WTC11 (cell line): ENCODE measurements around the gene CYSTM1. TPM values are rescaled to one million over a fixed set of nuclear protein-coding genes. Genes with fewer than 3 reads are reported as not detected.

Experiments used
- ATAC-seq: fragments of 200-7000 bp; cut with Tn5 transposase; 2 replicates; pipeline ENCODE4 v1.10.0; 2021; ENCODE audit warnings: mild to moderate bottlenecking, moderate library complexity
- CTCF ChIA-PET: fragments of 300-600 bp; sonication (Branson Sonifier 250); formaldehyde crosslinking; loops from one replicate; lab custom pipeline; 2021; ENCODE audit warnings: antibody characterized with exemption; lab: Charles Lee
- POLR2A ChIA-PET: fragments of 350-600 bp; sonication (Branson Sonifier 250); formaldehyde crosslinking; loops from one replicate; lab custom pipeline; 2021; ENCODE audit warnings: antibody characterized with exemption; lab: Charles Lee
- DNase-seq: peaks from one replicate; pipeline ENCODE4 v3.0.0; 2021; ENCODE audit warnings: low spot score
- H3K27ac Mint-ChIP-seq: 2 replicates; pipeline ENCODE4 v1.8.0; 2021; ENCODE audit warnings: mixed read lengths
- H3K27me3 Mint-ChIP-seq: 2 replicates; pipeline ENCODE4 v1.8.0; 2021; ENCODE audit warnings: low read depth, mild to moderate bottlenecking, moderate library complexity, mixed read lengths
- H3K36me3 Mint-ChIP-seq: 2 replicates; pipeline ENCODE4 v1.8.0; 2021; ENCODE audit warnings: mixed read lengths
- H3K4me1 Mint-ChIP-seq: 2 replicates; pipeline ENCODE4 v1.8.0; 2022; ENCODE audit warnings: mixed read lengths
- H3K4me3 Mint-ChIP-seq: 2 replicates; pipeline ENCODE4 v1.8.0; 2021; ENCODE audit warnings: mild to moderate bottlenecking, moderate library complexity, mixed read lengths
- H3K9me3 Mint-ChIP-seq: 2 replicates; pipeline ENCODE4 v1.8.0; 2021; ENCODE audit warnings: mixed read lengths
- AFF4 ChIP-seq: sonication (generic); formaldehyde crosslinking; IDR thresholded peaks from 2 replicates; pipeline ENCODE4 v1.8.1; 2023; ENCODE audit warnings: mild to moderate bottlenecking, missing genetic modification reagents, borderline replicate concordance
- EMX1 ChIP-seq: fragments of 250-450 bp; sonication (Bioruptor Pico); IDR thresholded peaks from 2 replicates; pipeline ENCODE4 v1.8.0; 2021; ENCODE audit warnings: mild to moderate bottlenecking
- FOXK1 ChIP-seq: sonication (generic); formaldehyde crosslinking; IDR thresholded peaks from 2 replicates; pipeline ENCODE4 v1.8.0; 2022; ENCODE audit warnings: mild to moderate bottlenecking, moderate library complexity, missing genetic modification reagents
- GTF2I ChIP-seq: fragments of 250-450 bp; sonication (Bioruptor Pico); conservative IDR thresholded peaks from 2 replicates; pipeline ENCODE4 v1.4.0; 2021; ENCODE audit warnings: mild to moderate bottlenecking
- HMGXB4 ChIP-seq: sonication (generic); formaldehyde crosslinking; IDR thresholded peaks from 2 replicates; pipeline ENCODE4 v1.8.1; 2023; ENCODE audit warnings: mild to moderate bottlenecking, moderate library complexity, missing genetic modification reagents
- KAT7 ChIP-seq: sonication (generic); formaldehyde crosslinking; IDR thresholded peaks from 2 replicates; pipeline ENCODE4 v1.8.1; 2023; ENCODE audit warnings: missing genetic modification reagents, mild to moderate bottlenecking, borderline replicate concordance
- MYBL2 ChIP-seq: sonication (generic); formaldehyde crosslinking; IDR thresholded peaks from 2 replicates; pipeline ENCODE4 v1.8.1; 2023; ENCODE audit warnings: mild to moderate bottlenecking, moderate library complexity, missing genetic modification reagents
- NFYB ChIP-seq: sonication (generic); formaldehyde crosslinking; conservative IDR thresholded peaks from 2 replicates; pipeline ENCODE4 v1.8.0; 2022; ENCODE audit warnings: low read depth, missing genetic modification reagents
- TCF7 ChIP-seq: sonication (generic); formaldehyde crosslinking; IDR thresholded peaks from 2 replicates; pipeline ENCODE4 v1.8.0; 2022; ENCODE audit warnings: mild to moderate bottlenecking, low read depth, missing genetic modification reagents, moderate library complexity
- ZBTB43 ChIP-seq: sonication (generic); formaldehyde crosslinking; IDR thresholded peaks from 2 replicates; pipeline ENCODE4 v1.8.1; 2023; ENCODE audit warnings: mild to moderate bottlenecking, missing genetic modification reagents
- ZNF138 ChIP-seq: sonication (generic); formaldehyde crosslinking; conservative IDR thresholded peaks from 2 replicates; pipeline ENCODE4 v1.8.1; 2022; ENCODE audit warnings: mild to moderate bottlenecking, moderate library complexity, missing genetic modification reagents
- ZNF281 ChIP-seq: sonication (generic); formaldehyde crosslinking; IDR thresholded peaks from 2 replicates; pipeline ENCODE4 v1.8.0; 2023; ENCODE audit warnings: mild to moderate bottlenecking, missing genetic modification reagents
- ZSCAN18 ChIP-seq: fragments of 250-450 bp; sonication (Bioruptor Pico); IDR thresholded peaks from 2 replicates; pipeline ENCODE4 v2.1.2; 2022; ENCODE audit warnings: mild to moderate bottlenecking, moderate library complexity
- total RNA-seq: library from RNA; stranded (reverse); gene quantifications from 3 replicates; pipeline ENCODE4 v1.2.3, GENCODE V29; 2021
- TF ChIP-seq, protein P1 (sequence below): sonication (generic); formaldehyde crosslinking; IDR thresholded peaks from 2 replicates; pipeline ENCODE4 v1.8.0; 2022; ENCODE audit warnings: mild to moderate bottlenecking, missing genetic modification reagents
- TF ChIP-seq, protein P2 (sequence below): fragments of 250-450 bp; sonication (Bioruptor Pico); IDR thresholded peaks from 2 replicates; pipeline ENCODE4 v1.8.0; 2021; ENCODE audit warnings: mild to moderate bottlenecking

CYSTM1 gene
- total RNA-seq, 1 experiment from 2014 or later, result 29.3 TPM

GRCh38 chr5:140134277-140134935, 40.6 kb upstream of the CYSTM1 start (continued):
- no peak for TF ChIP-seq ZSCAN18

DNA sequence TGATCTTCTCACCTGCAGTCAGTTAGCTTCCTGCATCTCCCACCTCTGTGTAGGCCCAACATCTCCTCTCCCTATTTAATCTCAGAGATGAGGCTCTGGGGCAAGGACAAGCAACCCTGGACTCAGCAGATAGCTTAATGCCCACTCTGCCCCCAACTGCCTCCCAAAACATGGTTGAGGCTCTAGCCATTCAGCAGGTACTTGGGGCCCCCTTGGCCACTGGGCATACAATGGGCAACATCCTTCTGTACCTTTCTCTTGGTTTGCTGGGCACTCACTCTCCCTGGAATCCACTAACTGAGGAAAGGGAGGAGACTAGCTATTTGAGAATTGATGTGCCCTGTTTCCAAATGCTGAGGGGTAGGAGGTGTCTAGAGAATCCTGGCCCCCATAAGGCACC, 39.9 kb upstream of the CYSTM1 start:
- peaks cover 15% of the 10 kb centered on the region for H3K4me1 Mint-ChIP-seq
- ATAC-seq (no peak), DNase-seq (no peak)
- no peak overlapping the region for H3K4me3 Mint-ChIP-seq
- no peak overlapping the region for H3K27ac Mint-ChIP-seq
- POLR2A ChIA-PET, result no interaction called here
- H3K27me3 Mint-ChIP-seq, result peaks cover 2% of the 10 kb centered on the region; the same call in 1 of the 2 replicates
- no peak for TF ChIP-seq GTF2I (CRISPR knock-in tag)
- no peaks in the 10 kb centered on the region for H3K36me3 Mint-ChIP-seq
- CTCF ChIA-PET, result interaction anchor here (1.3 to 1.9 kb wide), 3 partner anchors 9 to 62 kb away, joined by 6 to 9 read pairs (median 9); no protein-coding TSS in a partner anchor
- H3K9me3 Mint-ChIP-seq, result no peaks in the 10 kb centered on the region

GRCh38 chr5:140136624-140137023, 38.4 kb upstream of the CYSTM1 start:
- Mint-ChIP-seq H3K27ac (no peak overlapping the region), H3K27me3 (peaks cover 4% of the 10 kb centered on the region; the same call in 1 of the 2 replicates), H3K4me3 (no peak overlapping the region), H3K9me3 (no peaks in the 10 kb centered on the region), H3K36me3 (no peaks in the 10 kb centered on the region), H3K4me1 (peaks cover 7% of the 10 kb centered on the region)
- DNase-seq, result no peak
- ATAC-seq, result no peak
- TF ChIP-seq HMGXB4 (CRISPR knock-in tag) (no peak), MYBL2 (no peak), ZNF281 (CRISPR knock-in tag) (no peak), FOXK1 (no peak)
- ChIA-PET CTCF (interaction anchor here (0.7 to 1.8 kb wide), 3 partner anchors 9 to 64 kb away, joined by 3 to 7 read pairs (median 3); no protein-coding TSS in a partner anchor), POLR2A (interaction anchor here (1.4 kb wide), 1 partner anchor 16 kb away, joined by 3 read pairs; no protein-coding TSS in a partner anchor)

- ChIA-PET POLR2A (no interaction called here), CTCF (no interaction called here)
- Mint-ChIP-seq H3K4me3 (no peak overlapping the region), H3K9me3 (no peaks in the 10 kb centered on the region), H3K27me3 (peaks cover 26% of the 10 kb centered on the region), H3K27ac (no peak overlapping the region), H3K4me1 (peaks cover 4% of the 10 kb centered on the region; the same call in 1 of the 2 replicates), H3K36me3 (no peaks in the 10 kb centered on the region)
- ATAC-seq, result no peak
- DNase-seq, result no peak
- TF ChIP-seq ZBTB43 (CRISPR knock-in tag) (no peak), ZNF138 (CRISPR knock-in tag) (no peak), TCF7 (CRISPR knock-in tag) (no peak), NFYB (CRISPR knock-in tag) (no peak), AFF4 (no peak), EMX1 (CRISPR knock-in tag) (no peak), KAT7 (CRISPR knock-in tag) (no peak), MYBL2 (no peak), FOXK1 (no peak)
- TF ChIP-seq, protein P1, sequence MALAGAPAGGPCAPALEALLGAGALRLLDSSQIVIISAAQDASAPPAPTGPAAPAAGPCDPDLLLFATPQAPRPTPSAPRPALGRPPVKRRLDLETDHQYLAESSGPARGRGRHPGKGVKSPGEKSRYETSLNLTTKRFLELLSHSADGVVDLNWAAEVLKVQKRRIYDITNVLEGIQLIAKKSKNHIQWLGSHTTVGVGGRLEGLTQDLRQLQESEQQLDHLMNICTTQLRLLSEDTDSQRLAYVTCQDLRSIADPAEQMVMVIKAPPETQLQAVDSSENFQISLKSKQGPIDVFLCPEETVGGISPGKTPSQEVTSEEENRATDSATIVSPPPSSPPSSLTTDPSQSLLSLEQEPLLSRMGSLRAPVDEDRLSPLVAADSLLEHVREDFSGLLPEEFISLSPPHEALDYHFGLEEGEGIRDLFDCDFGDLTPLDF, result no peak
- TF ChIP-seq, protein P2, sequence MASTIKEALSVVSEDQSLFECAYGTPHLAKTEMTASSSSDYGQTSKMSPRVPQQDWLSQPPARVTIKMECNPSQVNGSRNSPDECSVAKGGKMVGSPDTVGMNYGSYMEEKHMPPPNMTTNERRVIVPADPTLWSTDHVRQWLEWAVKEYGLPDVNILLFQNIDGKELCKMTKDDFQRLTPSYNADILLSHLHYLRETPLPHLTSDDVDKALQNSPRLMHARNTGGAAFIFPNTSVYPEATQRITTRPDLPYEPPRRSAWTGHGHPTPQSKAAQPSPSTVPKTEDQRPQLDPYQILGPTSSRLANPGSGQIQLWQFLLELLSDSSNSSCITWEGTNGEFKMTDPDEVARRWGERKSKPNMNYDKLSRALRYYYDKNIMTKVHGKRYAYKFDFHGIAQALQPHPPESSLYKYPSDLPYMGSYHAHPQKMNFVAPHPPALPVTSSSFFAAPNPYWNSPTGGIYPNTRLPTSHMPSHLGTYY (CRISPR knock-in tag), result no peak
Observed at GRCh38 chr5:140140435-140140834, 34.6 kb upstream of the CYSTM1 start.
